Left cardiac atrium (tissue), 4 donors: ENCODE measurements around the gene PXMP4. TPM values are rescaled to one million over a fixed set of nuclear protein-coding genes. Genes with fewer than 3 reads are reported as not detected.

Experiments
- ATAC-seq, 2 donors: fragments of 200-7000 bp; cut with Tn5 transposase; one replicate each; pipeline ENCODE4 v1.9.1; 2020; ENCODE audit warnings: mild to moderate bottlenecking in 2 of 2, moderate library complexity in 2 of 2
- DNase-seq: peaks from one replicate; pipeline ENCODE4 v3.0.0-alpha.2; 2020
- intact Hi-C, 2 donors: fragments of 100-400 bp; cut with DNase I; formaldehyde crosslinking; loops; one replicate each; pipeline versions ENCODE4 v1.14.1 to v1.15.1; 2022 to 2023
- total RNA-seq, 2 donors: library from RNA; stranded (reverse); fragmentation: NEBNext Ultra II Directional; extraction: Animal tissue kit (Norgen Biotek cat#: 25700); gene quantifications; one replicate each; pipeline ENCODE4 v1.2.1, GENCODE V29; 2021
- donor health status: DM: no; HTN: yes; CAD: no.
- donor health status: DM: no; HTN: yes; CAD: no; lungs with severe emphysema.
- donor health status: DM: yes; HTN: yes; CAD: no.
- donor health status: Dilated cardiomyopathy.

The PXMP4 gene
- total RNA-seq, 2 donors from 2014 or later = 6.7 to 12.6 TPM

- DNase-seq (peak; percentile 85), ATAC-seq (peak; percentile 89 to 91)
- intact Hi-C loops = no loop called here
Measured at GRCh38 chr20:33674294-33675135, 45.6 kb downstream of the PXMP4 start, which contains the start of gene NECAB3. Gene NECAB3 (minus strand): TSS chr20:33674428. CDS start chr20:33674352, 76 bp downstream.

GRCh38 chr20:33673410-33674293 is 46.5 kb downstream of the PXMP4 start:
- intact Hi-C loops = no loop called here
- DNase-seq = no peak
- ATAC-seq = peak in 1 of 2 donors; percentile 1

- intact Hi-C loops = no loop called here
- ATAC-seq (no peak), DNase-seq (no peak)
Measured at GRCh38 chr20:33673114-33673409, 47.0 kb downstream of the PXMP4 start.

- intact Hi-C loops = no loop called here
- ATAC-seq (no peak), DNase-seq (no peak)
Measured at GRCh38 chr20:33672426-33673113, 47.5 kb downstream of the PXMP4 start.

- ATAC-seq (no peak), DNase-seq (no peak)
- intact Hi-C loops = no loop called here
Measured at GRCh38 chr20:33671573-33672288, 48.4 kb downstream of the PXMP4 start.

GRCh38 chr20:33670715-33671499 is 49.2 kb downstream of the PXMP4 start:
- DNase-seq = no peak
- no peak for ATAC-seq
- intact Hi-C loops = no loop called here

GRCh38 chr20:33669873-33670640 is 50.1 kb downstream of the PXMP4 start:
- ATAC-seq (no peak), DNase-seq (no peak)
- intact Hi-C loops = loop anchor here in 1 of 2 donors (10.0 kb wide), 1 partner anchor 185 kb away; no protein-coding TSS in a partner anchor

- intact Hi-C loops = loop anchor here in 1 of 2 donors (10.0 kb wide), 1 partner anchor 184 kb away; no protein-coding TSS in a partner anchor
- no peak for DNase-seq
- ATAC-seq = no peak
Measured at GRCh38 chr20:33669224-33669623, 50.9 kb downstream of the PXMP4 start.

GRCh38 chr20:33668466-33669155 is 51.5 kb downstream of the PXMP4 start:
- intact Hi-C loops = loop anchor here in 1 of 2 donors (10.0 kb wide), 1 partner anchor 184 kb away; no protein-coding TSS in a partner anchor
- DNase-seq (no peak), ATAC-seq (no peak)

- DNase-seq = peak; percentile 81
- intact Hi-C loops = loop anchor here in 1 of 2 donors (10.0 kb wide), 1 partner anchor 183 kb away; no protein-coding TSS in a partner anchor
- ATAC-seq = peak; percentile 57 to 63
Measured at GRCh38 chr20:33667676-33668465, 52.2 kb downstream of the PXMP4 start.

- peak; percentile 31 to 41 for ATAC-seq
- DNase-seq = peak; percentile 69
- intact Hi-C loops = loop anchor here in 1 of 2 donors (10.0 kb wide), 1 partner anchor 182 kb away; no protein-coding TSS in a partner anchor
Measured at GRCh38 chr20:33667245-33667675, 52.9 kb downstream of the PXMP4 start.

- DNase-seq (peak; percentile 99), ATAC-seq (peak; percentile 81 to 84)
- intact Hi-C loops = loop anchor here in 1 of 2 donors (10.0 kb wide), 1 partner anchor 182 kb away; no protein-coding TSS in a partner anchor
Measured at GRCh38 chr20:33666293-33667244, 53.5 kb downstream of the PXMP4 start, which contains the start of gene ACTL10. Gene ACTL10 (plus strand): TSS chr20:33666943. CDS start chr20:33667498, 555 bp downstream.

GRCh38 chr20:33664762-33665144 is 55.4 kb downstream of the PXMP4 start:
- ATAC-seq (no peak), DNase-seq (no peak)
- intact Hi-C loops = loop anchor here in 1 of 2 donors (10.0 kb wide), 1 partner anchor 180 kb away; no protein-coding TSS in a partner anchor
